Mesendoderm (in vitro differentiated cells): ENCODE measurements around the gene CTSC.

Source experiments
- DNase-seq: peaks from one replicate; pipeline ENCODE4 v3.0.0; 2013
- H2AK5ac ChIP-seq: 2 replicates; pipeline ENCODE4 v1.6.1; 2013; ENCODE audit warnings: low read length, inconsistent platforms
- H2BK120ac ChIP-seq: 2 replicates; pipeline ENCODE4 v1.6.1; 2013; ENCODE audit warnings: low read depth, mild to moderate bottlenecking, low read length, moderate library complexity, mixed read lengths
- H2BK15ac ChIP-seq: replicated peaks from 2 replicates; pipeline ENCODE4 v1.6.1; 2013; ENCODE audit warnings: low read depth, mild to moderate bottlenecking, moderate library complexity
- H2BK5ac ChIP-seq: 2 replicates; pipeline ENCODE4 v1.6.1; 2013; ENCODE audit warnings: low read length, inconsistent platforms
- H3K18ac ChIP-seq: 2 replicates; pipeline ENCODE4 v1.6.1; 2013; ENCODE audit warnings: mild to moderate bottlenecking, low read length, mixed read lengths
- H3K23ac ChIP-seq: one replicate; pipeline ENCODE4 v1.6.1; 2013; ENCODE audit warnings: low read length
- H3K27ac ChIP-seq: 2 replicates; pipeline ENCODE4 v1.5.1; 2013; ENCODE audit warnings: low read depth, mild to moderate bottlenecking, inconsistent platforms, low read length, moderate library complexity
- H3K27me3 ChIP-seq: 2 replicates; pipeline ENCODE4 v1.6.1; 2013; ENCODE audit warnings: low read length, control low read depth, mild to moderate bottlenecking, inconsistent platforms; ENCODE audit not compliant: insufficient read depth, poor library complexity
- H3K36me3 ChIP-seq: 2 replicates; pipeline ENCODE4 v1.6.1; 2013; ENCODE audit warnings: low read length, inconsistent platforms; ENCODE audit not compliant: control insufficient read depth, insufficient read depth
- H3K4ac ChIP-seq: one replicate; pipeline ENCODE4 v1.6.1; 2013; ENCODE audit warnings: low read depth, mild to moderate bottlenecking, low read length, moderate library complexity
- H3K4me1 ChIP-seq: 2 replicates; pipeline ENCODE4 v1.6.1; 2013; ENCODE audit warnings: low read depth, low read length, inconsistent platforms; ENCODE audit not compliant: control insufficient read depth
- H3K4me2 ChIP-seq: 2 replicates; pipeline ENCODE4 v1.6.1; 2013; ENCODE audit warnings: low read length
- H3K4me3 ChIP-seq: 2 replicates; pipeline ENCODE4 v1.5.1; 2013; ENCODE audit warnings: mild to moderate bottlenecking, low read length
- H3K56ac ChIP-seq: one replicate; pipeline ENCODE4 v1.6.1; 2013; ENCODE audit warnings: low read length
- H3K79me1 ChIP-seq: 2 replicates; pipeline ENCODE4 v1.6.1; 2013; ENCODE audit warnings: low read length, inconsistent platforms
- H3K79me2 ChIP-seq: 2 replicates; pipeline ENCODE4 v1.6.1; 2013; ENCODE audit warnings: mild to moderate bottlenecking, low read length; ENCODE audit not compliant: control insufficient read depth, insufficient read depth
- H3K9ac ChIP-seq: 2 replicates; pipeline ENCODE4 v1.6.1; 2013; ENCODE audit warnings: low read length, inconsistent platforms
- H4K5ac ChIP-seq: one replicate; pipeline ENCODE4 v1.6.1; 2013; ENCODE audit warnings: low read length
- H4K8ac ChIP-seq: one replicate; pipeline ENCODE4 v1.6.1; 2013; ENCODE audit warnings: low read depth, mild to moderate bottlenecking, control low read depth, low read length, moderate library complexity
- WGBS: extraction: QIAGEN DNeasy Blood & Tissue Kit; methylation state at CpG from one replicate; pipeline ENCODE4 v1.1.7; 2013; ENCODE audit warnings: low lambda C conversion rate, missing lambda C conversion rate; ENCODE audit not compliant: insufficient coverage; ENCODE audit errors: extremely low coverage; 5-methylcytosine and 5-hydroxymethylcytosine counted together

The CTSC gene

GRCh38 chr11:88297863-88298262 is 39.7 kb downstream of the CTSC start:
- Histone ChIP-seq H3K36me3 (peaks cover 4% of the 10 kb centered on the region), H3K4me1 (no peaks in the 10 kb centered on the region), H2BK120ac (no peak overlapping the region), H3K56ac (no peak overlapping the region), H3K18ac (no peak overlapping the region), H3K4me3 (no peak overlapping the region), H3K27me3 (no peaks in the 10 kb centered on the region), H2AK5ac (no peak overlapping the region), H3K4me2 (no peak overlapping the region), H3K4ac (no peak overlapping the region), H3K23ac (no peak overlapping the region), H3K27ac (no peak overlapping the region), H3K79me2 (no peaks in the 10 kb centered on the region), H4K5ac (no peak overlapping the region), H4K8ac (no peak overlapping the region), H2BK5ac (no peak overlapping the region), H3K9ac (no peak overlapping the region), H2BK15ac (no peak overlapping the region), H3K79me1 (no peaks in the 10 kb centered on the region)
- no peak for DNase-seq
- WGBS: no CpG with 5 or more reads among the region's 2 CpGs

GRCh38 chr11:88297421-88297820 is 40.1 kb downstream of the CTSC start:
- Histone ChIP-seq H3K56ac (no peak overlapping the region), H4K8ac (no peak overlapping the region), H3K4me2 (no peak overlapping the region), H3K4ac (no peak overlapping the region), H3K18ac (no peak overlapping the region), H3K36me3 (peaks cover 6% of the 10 kb centered on the region), H3K23ac (no peak overlapping the region), H2AK5ac (no peak overlapping the region), H3K4me1 (no peaks in the 10 kb centered on the region), H3K79me2 (no peaks in the 10 kb centered on the region), H4K5ac (no peak overlapping the region), H3K79me1 (no peaks in the 10 kb centered on the region), H2BK5ac (no peak overlapping the region), H3K9ac (no peak overlapping the region), H3K4me3 (no peak overlapping the region), H2BK120ac (no peak overlapping the region), H3K27me3 (no peaks in the 10 kb centered on the region), H2BK15ac (no peak overlapping the region), H3K27ac (no peak overlapping the region)
- WGBS: no CpG with 5 or more reads among the region's 2 CpGs
- DNase-seq: peak; percentile 83

- H3K79me1 ChIP-seq: no peaks in the 10 kb centered on the region
- H3K36me3 ChIP-seq: peaks cover 6% of the 10 kb centered on the region
- H4K8ac ChIP-seq: no peak overlapping the region
- no peak overlapping the region for H2BK15ac ChIP-seq
- no CpG with 5 or more reads among the region's 3 CpGs for WGBS
- H2BK120ac ChIP-seq: no peak overlapping the region
- no peaks in the 10 kb centered on the region for H3K4me1 ChIP-seq
- H3K18ac ChIP-seq: no peak overlapping the region
- no peak overlapping the region for H2BK5ac ChIP-seq
- no peak overlapping the region for H4K5ac ChIP-seq
- H3K79me2 ChIP-seq: no peaks in the 10 kb centered on the region
- no peak overlapping the region for H3K56ac ChIP-seq
- no peak overlapping the region for H3K23ac ChIP-seq
- DNase-seq: no peak
- no peak overlapping the region for H3K27ac ChIP-seq
- H3K4ac ChIP-seq: no peak overlapping the region
- no peak overlapping the region for H2AK5ac ChIP-seq
- no peaks in the 10 kb centered on the region for H3K27me3 ChIP-seq
- H3K4me3 ChIP-seq: no peak overlapping the region
- H3K9ac ChIP-seq: no peak overlapping the region
- no peak overlapping the region for H3K4me2 ChIP-seq
Observed at GRCh38 chr11:88295028-88295427, 42.5 kb downstream of the CTSC start.

- Histone ChIP-seq H3K56ac (no peak overlapping the region), H3K79me1 (no peaks in the 10 kb centered on the region), H2BK5ac (no peak overlapping the region), H3K4me1 (no peaks in the 10 kb centered on the region), H3K18ac (no peak overlapping the region), H3K27ac (no peak overlapping the region), H3K79me2 (no peaks in the 10 kb centered on the region), H3K27me3 (no peaks in the 10 kb centered on the region), H3K4ac (no peak overlapping the region), H2BK15ac (no peak overlapping the region), H3K4me3 (no peak overlapping the region), H2AK5ac (no peak overlapping the region), H3K4me2 (no peak overlapping the region), H3K36me3 (peaks cover 6% of the 10 kb centered on the region), H3K9ac (no peak overlapping the region), H2BK120ac (no peak overlapping the region), H3K23ac (no peak overlapping the region), H4K5ac (no peak overlapping the region), H4K8ac (no peak overlapping the region)
- no peak for DNase-seq
- no CpG with 5 or more reads among the region's 3 CpGs for WGBS
Observed at GRCh38 chr11:88293931-88294330, 43.6 kb downstream of the CTSC start.

- Histone ChIP-seq H3K4me1 (no peaks in the 10 kb centered on the region), H3K36me3 (peaks cover 6% of the 10 kb centered on the region), H3K79me2 (no peaks in the 10 kb centered on the region), H3K18ac (no peak overlapping the region), H2AK5ac (no peak overlapping the region), H4K5ac (no peak overlapping the region), H3K79me1 (no peaks in the 10 kb centered on the region), H3K4ac (no peak overlapping the region), H2BK15ac (no peak overlapping the region), H3K23ac (no peak overlapping the region), H3K4me2 (no peak overlapping the region), H4K8ac (no peak overlapping the region), H3K9ac (no peak overlapping the region), H3K56ac (no peak overlapping the region), H3K4me3 (no peak overlapping the region), H3K27me3 (no peaks in the 10 kb centered on the region), H2BK120ac (no peak overlapping the region), H3K27ac (no peak overlapping the region), H2BK5ac (no peak overlapping the region)
- WGBS: no CpG with 5 or more reads among the region's 3 CpGs
- no peak for DNase-seq
Observed at GRCh38 chr11:88292171-88292843, 45.2 kb downstream of the CTSC start.

- WGBS: no CpG with 5 or more reads among the region's 1 CpG
- no peak overlapping the region for H3K4ac ChIP-seq
Observed at GRCh38 chr11:88288560-88288959, 49.0 kb downstream of the CTSC start.

More at GRCh38 chr11:88288560-88288959, 49.0 kb downstream of the CTSC start:
- no peak for DNase-seq
- H3K27me3 ChIP-seq: no peaks in the 10 kb centered on the region
- no peak overlapping the region for H2BK120ac ChIP-seq
- H3K56ac ChIP-seq: no peak overlapping the region
- H3K4me3 ChIP-seq: no peak overlapping the region
- H3K79me1 ChIP-seq: no peaks in the 10 kb centered on the region
- no peak overlapping the region for H3K27ac ChIP-seq
- H3K9ac ChIP-seq: no peak overlapping the region
- H4K5ac ChIP-seq: no peak overlapping the region
- H2AK5ac ChIP-seq: no peak overlapping the region
- no peak overlapping the region for H4K8ac ChIP-seq
- H2BK5ac ChIP-seq: no peak overlapping the region
- H3K4me2 ChIP-seq: no peak overlapping the region
- H3K4me1 ChIP-seq: peaks cover 2% of the 10 kb centered on the region
- H3K36me3 ChIP-seq: peaks cover 2% of the 10 kb centered on the region
- H3K79me2 ChIP-seq: no peaks in the 10 kb centered on the region
- H3K18ac ChIP-seq: no peak overlapping the region
- H3K23ac ChIP-seq: no peak overlapping the region
- H2BK15ac ChIP-seq: no peak overlapping the region
